HEK293T (cell line): Measurements from ENCODE around the gene CCM2L.

Experiments used
- CTCF ChIA-PET: fragments of 350-600 bp; formaldehyde crosslinking; extraction: SDS; loops from one replicate; lab custom pipeline; 2021; ENCODE audit warnings: antibody characterized with exemption, inconsistent platforms; lab: Yijun Ruan, JAX
- POLR2A ChIA-PET: fragments of 350-600 bp; formaldehyde crosslinking; extraction: SDS; loops from one replicate; lab custom pipeline; 2020; ENCODE audit warnings: antibody characterized with exemption, inconsistent platforms; lab: Yijun Ruan, JAX
- DNase-seq: peaks from one replicate; pipeline ENCODE4 v3.0.0; 2012; ENCODE audit warnings: mixed read lengths; ENCODE audit errors: extremely low spot score
- ARNT ChIP-seq: fragments of 450-650 bp; IDR thresholded peaks from 2 replicates; pipeline ENCODE4 v1.6.1; 2017; ENCODE audit warnings: mild to moderate bottlenecking
- BHLHE40 ChIP-seq: fragments of 450-650 bp; IDR thresholded peaks from 2 replicates; pipeline ENCODE4 v1.6.1; 2016; ENCODE audit warnings: mild to moderate bottlenecking, moderate library complexity, borderline replicate concordance
- CTBP1 ChIP-seq: fragments of 450-650 bp; IDR thresholded peaks from 2 replicates; pipeline ENCODE4 v1.6.1; 2016; ENCODE audit warnings: borderline replicate concordance
- ELF4 ChIP-seq: fragments of 450-650 bp; IDR thresholded peaks from 2 replicates; pipeline ENCODE4 v1.6.1; 2017; ENCODE audit warnings: antibody characterized with exemption
- FOXA1 ChIP-seq: fragments of 450-650 bp; IDR thresholded peaks from 2 replicates; pipeline ENCODE4 v1.6.1; 2016; ENCODE audit warnings: mild to moderate bottlenecking
- FOXK2 ChIP-seq: fragments of 450-650 bp; IDR thresholded peaks from 2 replicates; pipeline ENCODE4 v1.6.1; 2016; ENCODE audit warnings: mild to moderate bottlenecking
- FOXM1 ChIP-seq: fragments of 450-650 bp; IDR thresholded peaks from 2 replicates; pipeline ENCODE4 v1.6.1; 2017; ENCODE audit warnings: mild to moderate bottlenecking, borderline replicate concordance
- HDGF ChIP-seq: fragments of 450-650 bp; IDR thresholded peaks from 2 replicates; pipeline ENCODE4 v1.6.1; 2017; ENCODE audit warnings: antibody characterized with exemption, borderline replicate concordance
- L3MBTL2 ChIP-seq: fragments of 450-650 bp; conservative IDR thresholded peaks from 2 replicates; pipeline ENCODE4 v1.6.1; 2016; ENCODE audit warnings: mild to moderate bottlenecking
- LEF1 ChIP-seq: fragments of 450-650 bp; IDR thresholded peaks from 2 replicates; pipeline ENCODE4 v1.6.1; 2017; ENCODE audit warnings: mild to moderate bottlenecking, borderline replicate concordance
- NFRKB ChIP-seq: fragments of 450-650 bp; IDR thresholded peaks from 2 replicates; pipeline ENCODE4 v1.6.1; 2016; ENCODE audit warnings: mild to moderate bottlenecking, moderate library complexity
- SP1 ChIP-seq: fragments of 450-650 bp; IDR thresholded peaks from 2 replicates; pipeline ENCODE4 v1.6.1; 2017
- SUZ12 ChIP-seq: fragments of 450-650 bp; IDR thresholded peaks from 2 replicates; pipeline ENCODE4 v1.6.1; 2016; ENCODE audit warnings: mild to moderate bottlenecking
- TARDBP ChIP-seq: fragments of 450-650 bp; IDR thresholded peaks from 2 replicates; pipeline ENCODE4 v1.6.1; 2016
- ZNF384 ChIP-seq: fragments of 450-650 bp; IDR thresholded peaks from 2 replicates; pipeline ENCODE4 v1.6.1; 2016
- TF ChIP-seq, protein P1 (sequence below): fragments of 450-650 bp; IDR thresholded peaks from 2 replicates; pipeline ENCODE4 v1.6.1; 2016

CCM2L gene

DNA sequence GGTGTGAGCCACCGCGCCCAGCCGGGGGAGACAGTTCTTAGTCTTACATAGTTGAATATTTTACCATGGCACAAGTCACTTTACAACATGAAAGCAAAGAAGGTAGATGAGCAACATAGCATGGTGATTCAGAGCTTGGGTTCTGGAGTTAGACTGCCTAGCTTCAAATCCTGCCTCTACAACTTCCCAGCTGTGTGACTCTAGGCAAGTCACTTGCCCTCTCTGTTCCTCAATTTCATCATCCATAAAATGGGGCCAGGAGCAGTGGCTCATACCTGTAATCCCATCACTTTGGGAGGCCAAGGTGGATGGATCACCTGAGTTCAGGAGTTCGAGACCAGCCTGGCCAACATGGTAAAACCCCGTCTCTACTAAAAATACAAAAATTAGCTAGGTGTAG is 68.1 kb downstream of the CCM2L start:
- no peak for DNase-seq
- TF ChIP-seq ELF4: no peak
- TF ChIP-seq BHLHE40: no peak
- no peak for TF ChIP-seq LEF1
- TF ChIP-seq CTBP1: no peak
- TF ChIP-seq L3MBTL2: no peak
- no peak for TF ChIP-seq TARDBP
- no peak for TF ChIP-seq ZNF384
- TF ChIP-seq SP1: no peak
- no peak for TF ChIP-seq FOXA1
- no peak for TF ChIP-seq FOXM1
- TF ChIP-seq HDGF: no peak
- TF ChIP-seq SUZ12: no peak
- TF ChIP-seq ARNT: no peak
- no peak for TF ChIP-seq NFRKB
- no peak for TF ChIP-seq FOXK2
- TF ChIP-seq, protein P1, sequence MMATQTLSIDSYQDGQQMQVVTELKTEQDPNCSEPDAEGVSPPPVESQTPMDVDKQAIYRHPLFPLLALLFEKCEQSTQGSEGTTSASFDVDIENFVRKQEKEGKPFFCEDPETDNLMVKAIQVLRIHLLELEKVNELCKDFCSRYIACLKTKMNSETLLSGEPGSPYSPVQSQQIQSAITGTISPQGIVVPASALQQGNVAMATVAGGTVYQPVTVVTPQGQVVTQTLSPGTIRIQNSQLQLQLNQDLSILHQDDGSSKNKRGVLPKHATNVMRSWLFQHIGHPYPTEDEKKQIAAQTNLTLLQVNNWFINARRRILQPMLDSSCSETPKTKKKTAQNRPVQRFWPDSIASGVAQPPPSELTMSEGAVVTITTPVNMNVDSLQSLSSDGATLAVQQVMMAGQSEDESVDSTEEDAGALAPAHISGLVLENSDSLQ: no peak
- ChIA-PET POLR2A (interaction anchor here (1.0 kb wide), 1 partner anchor 31 kb away, joined by 3 read pairs; the partner anchor contains the start of gene TM9SF4), CTCF (no interaction called here)

DNA sequence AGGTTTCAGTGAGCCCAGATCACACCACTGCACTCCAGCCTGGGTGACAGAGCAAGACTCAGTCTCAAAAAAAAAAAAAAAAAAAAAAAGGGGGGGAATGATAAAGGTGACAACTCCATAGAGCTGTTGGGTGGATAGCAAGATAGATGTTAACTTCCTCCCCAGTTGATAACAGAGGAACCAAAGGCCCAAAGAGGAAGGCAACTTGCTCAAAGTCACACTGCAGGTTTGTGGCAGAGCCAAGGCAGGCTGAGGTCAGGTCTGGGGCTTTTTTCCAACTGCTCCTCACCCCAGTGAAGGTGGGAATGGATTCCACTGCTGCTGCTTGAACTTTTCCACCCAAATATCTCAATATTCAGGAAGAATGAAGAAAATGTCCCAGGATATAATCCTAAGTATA is 68.6 kb downstream of the CCM2L start:
- TF ChIP-seq FOXK2: no peak
- TF ChIP-seq SP1: no peak
- TF ChIP-seq HDGF: no peak
- DNase-seq: no peak
- ChIA-PET POLR2A (interaction anchor here (1.0 kb wide), 1 partner anchor 30 kb away, joined by 3 read pairs; the partner anchor contains the start of gene TM9SF4), CTCF (no interaction called here)

DNA sequence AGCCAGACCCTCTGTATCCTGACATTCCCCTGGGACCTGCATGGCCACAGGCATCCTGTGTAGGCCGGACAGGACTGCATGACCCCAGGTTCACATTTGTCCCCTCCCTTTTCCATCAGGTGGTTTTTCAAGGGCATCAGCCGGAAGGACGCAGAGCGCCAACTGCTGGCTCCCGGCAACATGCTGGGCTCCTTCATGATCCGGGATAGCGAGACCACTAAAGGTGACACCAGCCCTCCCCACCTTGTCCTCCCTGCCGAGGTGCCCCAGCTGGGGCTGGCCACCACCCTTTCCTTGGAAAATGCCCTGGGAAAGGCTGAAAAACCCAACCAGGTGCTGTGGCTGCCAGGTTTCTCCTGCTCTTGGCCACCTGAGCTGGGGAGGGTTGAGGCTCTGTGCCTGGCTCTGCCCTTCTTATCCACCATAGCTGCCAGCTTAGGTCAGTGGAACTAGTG is 69.4 kb downstream of the CCM2L start:
- ChIA-PET CTCF (no interaction called here), POLR2A (interaction anchor here (1.0 kb wide), 1 partner anchor 30 kb away, joined by 3 read pairs; the partner anchor contains the start of gene TM9SF4)
- no peak for TF ChIP-seq LEF1
- no peak for TF ChIP-seq SP1
- TF ChIP-seq FOXA1: no peak
- no peak for TF ChIP-seq BHLHE40
- TF ChIP-seq TARDBP: no peak
- TF ChIP-seq FOXK2: no peak
- TF ChIP-seq ARNT: no peak
- TF ChIP-seq ELF4: no peak
- no peak for TF ChIP-seq HDGF
- TF ChIP-seq NFRKB: no peak
- no peak for TF ChIP-seq SUZ12
- DNase-seq: no peak

GRCh38 chr20:32080783-32081182 is 70.5 kb downstream of the CCM2L start:
- DNase-seq: no peak
- CTCF ChIA-PET: interaction anchor here (0.7 kb wide), 1 partner anchor 75 kb away, joined by 3 read pairs; no protein-coding TSS in a partner anchor
- TF ChIP-seq LEF1: no peak
- TF ChIP-seq SP1: no peak
- TF ChIP-seq ELF4: no peak
- no peak for TF ChIP-seq HDGF
- TF ChIP-seq ZNF384: no peak
- TF ChIP-seq ARNT: no peak
- no peak for TF ChIP-seq BHLHE40
- no peak for TF ChIP-seq FOXA1
- no peak for TF ChIP-seq FOXK2
- TF ChIP-seq SUZ12: no peak
- no peak for TF ChIP-seq L3MBTL2
- no peak for TF ChIP-seq FOXM1
- POLR2A ChIA-PET: no interaction called here
